ENCODE data around the gene C1orf210.

- no peak for TF ChIP-seq POLR2AphosphoS5 (IDR thresholded peaks at IDR 0.05)
- TF ChIP-seq POLR2A (IDR thresholded peaks at IDR 0.05), result no peak
These were observed 12.7 kb upstream of the C1orf210 start for GRCh38 chr1:43298055-43298454.

Data from suprapubic skin (tissue), 4 donors.